T-helper 9 cell (primary cell): ENCODE data around the gene FAM20C.
"Not testable (repeated sequence)": the region's sequence is repeated elsewhere in the genome, so short reads cannot be mapped to it uniquely, and the experiment has no call there.

Experiments
- DNase-seq: peaks from one replicate; pipeline ENCODE4 v3.0.0-alpha.2; 2020

FAM20C gene

GRCh38 chr7:297141-297540 lies 104.8 kb downstream of the FAM20C start:
- not testable (repeated sequence) for DNase-seq

GRCh38 chr7:297611-298374 lies 105.4 kb downstream of the FAM20C start:
- no peak for DNase-seq

GRCh38 chr7:298375-298702 lies 106.0 kb downstream of the FAM20C start:
- no peak for DNase-seq

- no peak for DNase-seq
Measured at GRCh38 chr7:298743-299142, 106.4 kb downstream of the FAM20C start.

- no peak for DNase-seq
Measured at GRCh38 chr7:299169-299568, 106.8 kb downstream of the FAM20C start.

- DNase-seq = no peak
Measured at GRCh38 chr7:299628-300027, 107.3 kb downstream of the FAM20C start.

GRCh38 chr7:300048-300447 lies 107.7 kb downstream of the FAM20C start:
- DNase-seq = no peak

GRCh38 chr7:300546-301290 lies 108.3 kb downstream of the FAM20C start:
- DNase-seq = no peak

GRCh38 chr7:301291-302053 lies 109.1 kb downstream of the FAM20C start:
- DNase-seq = no peak

- DNase-seq = no peak
Measured at GRCh38 chr7:302054-302992, 110.0 kb downstream of the FAM20C start.

GRCh38 chr7:303425-303824 lies 111.1 kb downstream of the FAM20C start:
- DNase-seq = no peak

- no peak for DNase-seq
Measured at GRCh38 chr7:303884-304573, 111.7 kb downstream of the FAM20C start.

GRCh38 chr7:304574-305409 lies 112.4 kb downstream of the FAM20C start:
- DNase-seq = no peak

- no peak for DNase-seq
Measured at GRCh38 chr7:305410-306151, 113.2 kb downstream of the FAM20C start.

- DNase-seq = no peak
Measured at GRCh38 chr7:307970-308369, 115.6 kb downstream of the FAM20C start.

- no peak for DNase-seq
Measured at GRCh38 chr7:309586-310228, 117.3 kb downstream of the FAM20C start.
